K562 (cell line): ENCODE measurements around the gene SENP8. TPM values are rescaled to one million over a fixed set of nuclear protein-coding genes. Genes with fewer than 3 reads are reported as not detected.

Source experiments
- MNT ChIP-seq, 2 experiments: fragments of 450-650 bp; conservative IDR thresholded peaks; 2 replicates each; pipeline ENCODE4 v1.6.1; 2017; ENCODE audit warnings: mild to moderate bottlenecking in 2 of 2, moderate library complexity in 2 of 2
- RB1 ChIP-seq: fragments of 450-650 bp; IDR thresholded peaks from 2 replicates; pipeline ENCODE4 v1.6.1; 2017; ENCODE audit warnings: low read depth, mild to moderate bottlenecking
- TSHZ1 ChIP-seq: fragments of 250-450 bp; sonication (Bioruptor Pico); IDR thresholded peaks from 2 replicates; pipeline ENCODE4 v1.4.0; 2020; ENCODE audit warnings: mild to moderate bottlenecking, moderate library complexity
- ZBTB17 ChIP-seq: fragments of 450-650 bp; formaldehyde crosslinking; IDR thresholded peaks from 2 replicates; pipeline ENCODE4 v1.4.0; 2020; ENCODE audit warnings: mild to moderate bottlenecking
- ZNF76 ChIP-seq: fragments of 250-450 bp; sonication (Bioruptor Pico); IDR thresholded peaks from 2 replicates; pipeline ENCODE4 v1.4.0; 2020; ENCODE audit warnings: mild to moderate bottlenecking, moderate library complexity, borderline replicate concordance
- ZSCAN29 ChIP-seq: fragments of 450-650 bp; IDR thresholded peaks from 2 replicates; pipeline ENCODE4 v1.6.1; 2017
- polyA plus RNA-seq, 8 experiments: library from polyadenylated mRNA; depleted of rRNA in 4 of 8; stranded (reverse) in 5 of 8; unstranded in 3 of 8; fragments of >200 nt; fragmentation: Nextera tagmentation in 2 of 8; fragmentation: Illumina TruSeq in 1 of 8; extraction: Ambion mirVana in 2 of 8; extraction: Trizol in 1 of 8; gene quantifications; 2 replicates each; pipeline versions ENCODE4 v1.2.1 to v1.2.3, GENCODE V29; 2011 to 2014; ENCODE audit warnings: inconsistent platforms in 1 of 8, missing spikeins in 1 of 8
- total RNA-seq, 7 experiments: library from RNA; depleted of rRNA in 6 of 7; stranded (reverse); fragments of >200 nt in 6 of 7; fragmentation: Illumina TruSeq in 2 of 7; extraction: Trizol in 2 of 7; gene quantifications; 2 replicates each; pipeline versions ENCODE4 v1.2.1 to v1.2.3, GENCODE V29; 2011 to 2021; ENCODE audit warnings: low replicate concordance in 1 of 7

SENP8 gene
- total and polyA plus RNA-seq, 9 of the 15 experiments (the other 6 are each of a cell fraction or from before 2014, with no cell fraction given), result 1.4 to 5.4 (median 2.4) TPM

DNA sequence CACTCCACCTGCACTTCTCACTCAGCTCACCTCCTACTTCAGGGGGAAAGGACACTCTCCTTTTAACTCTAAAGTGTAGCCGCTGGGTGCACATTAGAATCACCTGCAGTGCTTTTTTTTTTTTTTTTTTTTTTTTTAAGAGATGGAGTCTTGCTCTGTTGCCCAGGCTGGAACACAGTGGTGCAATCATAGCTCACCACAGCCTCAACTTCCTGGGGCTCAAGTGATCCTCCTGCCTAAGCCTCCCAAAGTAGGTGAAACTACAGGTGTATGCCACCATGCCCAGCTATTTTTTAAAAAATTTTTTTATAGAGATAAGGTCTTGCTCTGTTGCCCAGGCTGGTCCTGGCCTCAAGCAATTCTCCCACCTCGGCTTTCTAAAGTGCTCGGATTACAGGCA, 58.5 kb downstream of the SENP8 start (continued):
- TF ChIP-seq MNT (conservative IDR thresholded peaks at IDR 0.05) (no peak), RB1 (no peak), TSHZ1 (CRISPR knock-in tag) (no peak), ZNF76 (no peak), ZSCAN29 (no peak), ZBTB17 (no peak)
